ENCODE data around the gene RTP5.

RTP5 gene

DNA sequence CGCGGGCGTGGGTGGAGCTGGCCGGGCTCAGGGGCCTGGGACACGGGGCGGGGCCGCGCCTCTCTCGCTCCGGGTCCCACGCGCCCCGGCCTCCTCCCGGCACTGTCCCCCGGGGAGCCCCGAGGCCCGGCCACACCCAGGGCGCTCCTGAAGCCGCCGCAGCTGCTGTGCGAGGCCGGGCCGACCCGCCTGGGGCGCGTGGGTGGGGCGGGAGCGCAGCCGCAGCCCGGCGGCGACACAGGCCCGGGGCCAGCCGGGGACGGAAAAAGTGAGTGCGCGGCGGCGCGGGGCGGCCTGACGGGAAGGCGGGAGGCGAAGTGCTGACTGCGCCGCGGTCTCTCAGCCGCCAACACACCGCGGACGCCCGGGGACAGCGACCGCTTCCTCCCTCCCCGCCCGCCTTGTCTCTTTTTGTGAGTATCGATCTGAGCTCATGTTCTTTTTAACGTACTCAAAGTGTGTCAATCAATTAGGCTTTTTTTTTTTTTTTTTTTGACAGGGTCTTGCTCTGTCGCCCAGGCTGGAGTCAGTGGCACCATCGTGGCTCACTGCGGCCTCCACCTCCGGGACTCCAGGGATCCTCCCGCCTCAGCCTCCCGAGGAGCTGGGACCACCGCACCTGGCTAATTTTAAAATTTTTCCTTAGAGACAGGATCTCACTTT lies 25.3 kb upstream of the RTP5 start:
- peak; percentile 46 for DNase-seq

DNA sequence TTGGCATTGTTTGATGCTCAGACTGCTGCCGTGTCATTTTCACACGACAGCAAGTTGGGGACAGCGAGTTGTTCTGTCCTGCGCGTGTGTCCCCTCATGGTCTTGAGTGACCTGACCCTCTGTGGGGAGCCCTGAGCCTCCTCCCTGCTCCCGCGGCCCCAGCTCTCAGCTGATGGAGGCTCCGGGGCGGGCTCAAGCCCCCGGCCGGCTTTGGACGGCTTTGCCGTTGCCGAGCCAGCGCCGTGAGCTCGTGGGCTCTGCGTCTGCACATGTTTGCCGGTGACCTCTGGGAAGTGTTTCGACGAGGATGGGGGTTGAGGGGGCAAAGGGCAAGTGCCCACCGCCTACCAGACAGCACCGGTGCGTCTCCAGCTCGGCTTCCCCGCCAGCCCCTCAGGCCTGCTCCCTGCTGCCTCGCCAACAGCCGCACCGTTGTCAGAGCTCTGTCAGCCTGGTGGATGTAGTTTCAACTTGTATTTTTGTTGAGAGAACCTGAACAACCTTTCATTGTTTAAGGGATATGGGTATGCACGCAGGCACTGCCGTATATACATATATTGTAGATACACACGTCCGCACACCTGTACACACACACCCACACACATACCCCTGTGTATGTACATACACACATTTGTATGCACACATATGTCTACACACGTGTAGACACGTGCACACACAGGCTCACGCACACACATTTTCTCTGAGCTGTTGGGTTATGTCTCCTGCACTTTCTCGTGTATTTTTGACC lies 24.5 kb upstream of the RTP5 start:
- no peak for DNase-seq

GRCh38 chr2:241846406-241846805 lies 23.1 kb upstream of the RTP5 start:
- DNase-seq = no peak

- no peak for DNase-seq
Measured at GRCh38 chr2:241848761-241849615, 20.5 kb upstream of the RTP5 start.

- no peak for DNase-seq
Measured at GRCh38 chr2:241849616-241850543, 19.6 kb upstream of the RTP5 start.

DNA sequence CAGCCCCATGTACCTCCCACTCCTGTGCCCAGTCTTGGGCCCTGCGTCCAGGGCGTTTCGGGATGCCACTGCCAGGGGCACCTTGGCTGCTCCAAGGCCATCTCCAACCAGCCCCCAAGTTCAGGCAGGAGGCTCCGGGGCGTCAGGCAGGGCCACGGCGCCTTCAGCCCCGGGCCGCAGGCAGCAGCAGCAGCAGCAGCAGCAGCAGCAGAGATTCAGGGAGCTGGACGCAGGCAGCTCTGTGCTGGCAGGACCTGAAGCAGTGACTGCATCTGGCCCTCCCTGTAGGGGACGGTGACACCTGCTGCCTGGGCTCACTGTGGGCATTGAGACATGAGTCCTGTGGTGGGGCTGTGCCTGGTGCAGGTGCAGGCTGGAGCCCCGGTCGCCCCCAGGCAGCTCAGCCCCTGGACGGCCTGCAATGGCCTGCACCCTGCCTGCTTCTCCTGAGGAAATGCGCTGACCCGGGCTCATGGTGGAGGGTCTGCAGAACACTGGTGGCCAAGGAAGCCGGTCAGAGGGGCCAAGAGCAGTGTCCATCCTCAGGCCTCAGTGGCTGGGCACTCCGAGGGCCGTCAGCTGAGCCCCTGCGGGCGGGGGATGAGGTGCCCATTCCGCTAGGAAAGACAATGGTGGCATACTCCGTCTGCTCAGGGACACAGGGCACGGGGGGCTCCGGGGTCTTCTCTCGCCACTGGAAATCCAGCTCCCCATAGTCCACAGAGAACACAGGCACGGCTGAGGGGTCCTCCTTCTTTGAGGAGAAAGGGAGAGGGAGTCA lies 18.8 kb upstream of the RTP5 start:
- DNase-seq = no peak

DNA sequence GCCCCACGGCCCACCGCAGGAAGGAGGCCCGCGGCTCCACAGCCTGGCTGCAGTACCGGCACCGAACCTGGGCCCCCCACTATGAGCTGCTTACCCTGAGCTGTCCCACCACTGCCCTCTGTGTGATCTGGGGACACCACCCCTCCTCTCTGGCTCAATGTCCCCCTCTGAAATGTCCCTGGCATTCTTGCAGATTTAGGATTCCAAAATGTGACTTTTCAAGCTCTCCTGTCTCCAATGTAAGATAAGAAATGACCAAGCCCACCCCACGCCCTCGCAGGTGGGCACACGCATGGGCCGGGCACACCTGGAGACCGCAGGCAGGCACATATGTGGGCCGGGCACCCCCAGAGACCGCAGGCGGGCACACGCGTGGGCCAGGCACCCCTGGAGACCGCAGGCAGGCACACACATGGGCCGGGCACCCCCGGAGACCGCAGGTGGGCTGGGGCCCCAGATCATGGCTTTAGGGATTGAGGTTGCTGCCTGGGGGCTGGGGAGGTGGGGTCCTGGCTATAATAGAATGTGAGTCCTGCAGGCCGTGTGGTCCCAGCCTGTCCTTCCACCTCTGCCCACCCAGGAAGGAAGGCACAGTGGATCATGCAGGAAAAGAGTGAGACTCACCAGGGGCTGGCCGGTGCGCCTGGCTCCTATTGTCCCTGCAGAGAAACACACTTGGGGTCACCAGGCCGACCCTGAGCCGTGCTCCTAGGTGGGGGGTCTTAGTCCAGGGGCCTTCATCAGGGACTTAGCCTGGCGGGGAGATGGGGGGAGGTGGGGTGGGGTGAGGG lies 18.0 kb upstream of the RTP5 start:
- no peak for DNase-seq

DNA sequence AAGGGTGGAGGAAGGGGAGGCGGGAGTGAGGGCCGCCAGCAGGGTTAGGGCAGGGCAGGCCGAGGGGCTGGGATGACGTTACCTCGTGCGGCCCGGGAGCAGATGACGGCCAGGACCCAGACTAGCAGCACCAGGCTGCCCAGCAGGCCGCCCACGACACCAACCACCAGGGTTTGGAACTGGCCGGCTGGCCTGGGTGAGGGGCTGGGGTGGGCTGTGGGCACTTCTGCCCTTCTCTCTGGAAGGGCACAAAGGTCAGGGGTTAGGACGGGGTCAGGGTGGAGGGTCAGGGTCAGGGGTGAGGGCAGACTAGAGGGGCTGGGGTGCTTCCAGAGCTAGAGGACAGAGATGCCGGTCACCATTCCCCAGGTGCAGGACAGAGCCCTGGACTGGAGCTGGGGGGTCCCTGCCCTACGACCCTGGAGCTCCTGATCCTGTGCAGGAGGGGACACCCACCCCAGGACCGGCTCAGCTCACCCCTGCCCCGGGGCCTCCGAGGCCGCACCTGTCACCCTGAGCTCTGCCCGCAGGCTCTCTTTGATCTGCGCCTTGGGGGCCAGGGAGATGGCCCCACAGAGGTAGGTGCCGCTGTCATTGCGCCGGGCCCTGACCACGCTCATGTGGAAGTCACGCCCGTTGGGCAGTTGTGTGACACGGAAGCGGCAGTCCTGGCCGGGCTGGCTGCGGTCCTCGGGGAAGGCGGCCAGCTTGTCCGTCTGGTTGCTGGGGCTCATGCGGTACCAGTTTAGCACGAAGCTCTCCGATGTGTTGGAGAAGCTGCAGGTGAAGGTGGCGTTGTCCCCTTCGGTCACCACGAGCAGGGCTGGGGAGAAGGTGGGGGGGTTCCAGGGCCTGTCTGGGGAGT lies 17.2 kb upstream of the RTP5 start:
- no peak for DNase-seq

DNA sequence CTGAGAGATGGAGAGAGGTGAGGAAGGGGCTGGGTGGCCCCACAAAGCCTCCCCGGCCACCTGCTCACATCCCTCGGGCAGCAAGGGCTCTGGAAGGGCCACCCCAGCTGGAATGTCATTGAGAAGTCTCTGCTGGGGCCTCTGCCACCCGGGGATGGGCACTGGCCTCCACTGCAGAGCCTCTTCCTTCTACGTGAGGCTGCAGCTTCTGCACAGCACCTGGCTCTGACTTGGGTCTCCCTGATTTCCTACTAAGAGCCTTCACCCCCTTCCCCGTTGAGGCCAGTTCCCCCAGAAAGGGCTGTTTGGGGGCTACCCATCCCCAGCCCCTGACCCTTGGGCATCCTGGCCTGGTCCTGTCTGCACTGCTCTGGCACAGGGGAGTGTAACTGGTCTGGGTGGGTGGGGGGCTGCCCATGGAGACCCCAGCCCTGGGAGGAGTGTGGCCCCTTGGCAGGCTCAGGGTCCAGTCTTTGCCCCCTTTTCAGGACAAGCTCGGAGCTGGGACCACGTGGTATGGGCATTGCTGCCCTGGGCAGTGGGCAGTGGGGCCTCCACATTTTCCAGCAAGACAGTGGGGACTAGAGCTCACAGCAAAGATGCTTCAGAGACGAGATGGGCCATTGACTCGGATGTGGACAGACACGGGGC lies 16.4 kb upstream of the RTP5 start:
- DNase-seq = no peak

DNA sequence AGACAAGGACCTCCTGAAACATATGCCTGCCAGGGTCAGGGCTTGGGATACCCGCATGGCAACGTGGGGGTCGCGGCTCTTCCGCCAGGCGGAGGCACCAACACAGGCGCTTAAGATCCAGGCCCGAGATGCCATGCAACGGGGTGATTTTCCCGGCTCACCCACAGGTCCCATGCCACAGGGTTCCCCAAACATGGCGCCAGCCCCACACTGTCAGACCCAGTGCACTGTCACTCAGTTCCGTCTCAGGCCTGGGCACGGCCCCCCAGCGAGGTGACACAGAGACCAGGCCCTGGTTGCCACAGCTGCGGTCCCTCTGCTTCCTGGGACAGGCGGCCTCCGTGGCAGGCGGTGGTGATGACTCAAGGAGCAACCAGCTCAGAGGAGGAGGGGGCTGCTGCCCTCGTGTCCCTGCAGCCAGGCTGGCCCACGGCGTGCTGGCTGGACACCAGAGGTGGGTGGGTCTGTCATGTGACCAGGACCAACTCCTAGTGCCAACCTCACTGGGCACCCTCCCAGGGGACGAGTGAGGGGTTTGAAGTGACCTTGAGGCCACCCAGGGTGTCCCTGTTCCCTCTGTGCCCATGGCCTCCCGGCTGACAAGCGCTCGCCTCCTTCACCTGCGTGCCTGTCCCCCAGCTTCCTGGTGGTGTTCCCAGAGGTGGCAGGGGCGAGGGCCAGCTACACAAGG lies 15.7 kb upstream of the RTP5 start:
- DNase-seq = no peak

GRCh38 chr2:241854342-241855244 lies 14.9 kb upstream of the RTP5 start:
- no peak for DNase-seq

- no peak for DNase-seq
Measured at GRCh38 chr2:241855245-241855887, 14.2 kb upstream of the RTP5 start.

GRCh38 chr2:241855888-241856422 lies 13.6 kb upstream of the RTP5 start:
- no peak for DNase-seq

DNA sequence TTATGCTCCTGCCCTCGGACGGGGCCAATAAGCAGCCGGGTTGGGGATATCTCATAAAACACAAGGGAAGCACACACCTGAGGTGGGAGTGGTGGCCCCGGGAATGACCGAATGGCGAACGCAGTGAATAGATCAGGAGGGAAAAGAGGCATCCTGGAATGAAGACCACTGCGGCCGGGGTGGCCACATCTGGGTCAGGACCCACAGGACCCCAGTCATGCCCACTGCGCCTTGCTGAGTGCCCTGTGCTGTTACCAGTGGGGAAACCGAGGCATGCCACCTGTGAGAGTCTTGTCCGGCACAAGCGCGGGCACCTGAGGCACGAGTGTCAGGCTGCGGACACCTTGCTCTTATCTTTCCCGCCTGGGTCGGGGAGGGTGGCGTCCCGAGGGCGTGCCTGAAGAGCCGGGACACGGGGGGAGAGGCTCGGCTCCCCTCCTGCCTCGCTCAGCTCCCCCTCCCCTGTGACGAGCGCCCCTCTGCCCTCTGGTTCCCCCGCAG lies 12.4 kb upstream of the RTP5 start:
- DNase-seq = no peak

DNA sequence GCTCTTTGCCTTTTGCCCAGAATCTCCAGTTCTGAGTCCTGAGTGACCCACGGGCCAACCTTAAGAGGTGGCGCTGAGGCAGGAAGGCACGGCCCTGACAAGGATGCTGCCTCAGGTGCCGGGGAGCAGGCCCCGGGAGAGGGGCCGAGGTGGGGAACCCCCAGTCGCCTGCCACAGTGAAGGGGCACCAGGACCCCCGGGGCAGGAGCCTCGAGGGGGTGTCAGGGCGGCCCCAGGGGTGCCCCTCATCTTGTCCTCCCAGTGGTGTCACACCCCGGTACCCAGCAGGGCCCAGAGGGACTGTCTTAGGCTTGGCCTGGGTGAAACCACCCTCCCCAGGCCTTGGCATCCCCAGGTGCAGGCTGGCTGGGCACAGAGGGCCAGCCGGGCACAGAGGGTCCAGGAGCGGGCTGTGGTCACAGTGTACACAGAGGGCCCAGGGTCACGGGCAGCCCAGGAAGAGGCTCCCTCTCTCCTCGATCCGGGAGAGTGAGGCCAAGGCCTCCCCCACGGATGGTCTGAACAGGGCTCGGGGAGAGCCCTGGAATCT lies 11.9 kb upstream of the RTP5 start:
- no peak for DNase-seq
